ENCODE results near the gene YWHAG.

DNA sequence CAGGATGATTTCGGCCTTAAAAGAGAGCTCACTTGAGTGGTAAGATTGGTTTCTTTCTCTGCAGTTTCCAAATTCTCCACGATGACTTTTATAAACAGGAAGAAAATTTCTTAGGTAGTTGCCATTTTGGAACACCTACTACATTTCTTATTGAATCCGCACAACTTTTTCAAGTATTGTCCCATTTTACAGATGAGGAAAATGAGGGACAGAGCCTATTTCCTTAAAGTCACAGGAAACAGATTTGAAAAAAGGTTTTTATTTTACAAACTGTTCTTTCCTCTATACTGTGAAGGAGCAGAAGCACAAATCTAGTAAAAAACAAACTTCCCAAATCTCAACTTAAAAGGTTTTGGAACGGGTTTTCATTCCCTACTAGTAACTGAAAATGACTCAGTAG lies 2.7 kb downstream of the YWHAG start:
- TF ChIP-seq, protein P1, sequence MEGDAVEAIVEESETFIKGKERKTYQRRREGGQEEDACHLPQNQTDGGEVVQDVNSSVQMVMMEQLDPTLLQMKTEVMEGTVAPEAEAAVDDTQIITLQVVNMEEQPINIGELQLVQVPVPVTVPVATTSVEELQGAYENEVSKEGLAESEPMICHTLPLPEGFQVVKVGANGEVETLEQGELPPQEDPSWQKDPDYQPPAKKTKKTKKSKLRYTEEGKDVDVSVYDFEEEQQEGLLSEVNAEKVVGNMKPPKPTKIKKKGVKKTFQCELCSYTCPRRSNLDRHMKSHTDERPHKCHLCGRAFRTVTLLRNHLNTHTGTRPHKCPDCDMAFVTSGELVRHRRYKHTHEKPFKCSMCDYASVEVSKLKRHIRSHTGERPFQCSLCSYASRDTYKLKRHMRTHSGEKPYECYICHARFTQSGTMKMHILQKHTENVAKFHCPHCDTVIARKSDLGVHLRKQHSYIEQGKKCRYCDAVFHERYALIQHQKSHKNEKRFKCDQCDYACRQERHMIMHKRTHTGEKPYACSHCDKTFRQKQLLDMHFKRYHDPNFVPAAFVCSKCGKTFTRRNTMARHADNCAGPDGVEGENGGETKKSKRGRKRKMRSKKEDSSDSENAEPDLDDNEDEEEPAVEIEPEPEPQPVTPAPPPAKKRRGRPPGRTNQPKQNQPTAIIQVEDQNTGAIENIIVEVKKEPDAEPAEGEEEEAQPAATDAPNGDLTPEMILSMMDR (IDR thresholded peaks at IDR 0.05), result no peak
- no peak for TF ChIP-seq POLR2A (IDR thresholded peaks at IDR 0.05)
